Measurements from ENCODE around the gene TSHZ2.

Gene TSHZ2

DNA sequence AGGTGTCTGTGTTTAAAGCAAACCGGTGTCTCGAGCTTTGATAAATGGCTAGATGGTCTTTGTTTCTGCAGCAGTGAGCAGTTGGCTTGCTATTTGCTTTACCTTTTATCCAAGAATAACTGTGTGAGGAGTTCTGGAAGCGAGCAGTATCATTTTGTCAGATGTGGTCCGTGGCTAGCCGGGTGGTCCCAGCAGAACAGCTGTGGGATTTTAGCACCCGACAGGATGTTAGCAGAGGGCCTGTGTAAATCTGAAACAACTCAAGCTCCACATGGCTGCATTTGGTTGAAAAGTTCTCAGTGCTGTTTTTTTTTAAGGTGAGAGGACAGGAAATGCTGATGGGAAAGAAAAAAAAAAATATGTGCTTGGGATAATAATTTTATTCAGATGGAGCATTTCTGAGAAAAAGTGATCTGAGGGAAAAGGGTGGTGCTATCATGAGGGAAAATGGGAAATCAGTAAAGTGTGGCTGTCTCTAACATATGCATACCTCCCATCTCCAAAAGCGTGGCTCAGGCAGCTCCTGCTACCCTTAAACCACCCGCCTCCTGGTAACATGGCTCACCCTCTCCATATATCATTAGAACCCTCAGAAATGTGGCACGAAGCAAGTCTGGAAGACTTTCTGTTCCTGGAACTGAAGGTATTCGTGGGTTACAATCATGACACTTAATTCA, 215.4 kb downstream of the TSHZ2 start:
- TF ChIP-seq, protein P1, sequence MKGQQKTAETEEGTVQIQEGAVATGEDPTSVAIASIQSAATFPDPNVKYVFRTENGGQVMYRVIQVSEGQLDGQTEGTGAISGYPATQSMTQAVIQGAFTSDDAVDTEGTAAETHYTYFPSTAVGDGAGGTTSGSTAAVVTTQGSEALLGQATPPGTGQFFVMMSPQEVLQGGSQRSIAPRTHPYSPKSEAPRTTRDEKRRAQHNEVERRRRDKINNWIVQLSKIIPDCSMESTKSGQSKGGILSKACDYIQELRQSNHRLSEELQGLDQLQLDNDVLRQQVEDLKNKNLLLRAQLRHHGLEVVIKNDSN (IDR thresholded peaks at IDR 0.05) = no peak
- TF ChIP-seq CREB1 (IDR thresholded peaks at IDR 0.05; ENCODE audit: low read depth) (no peak), EGR1 (IDR thresholded peaks at IDR 0.05) (no peak), TCF12 (IDR thresholded peaks at IDR 0.05; ENCODE audit: low read depth) (no peak), RAD21 (IDR thresholded peaks at IDR 0.05; ENCODE audit: low read depth) (no peak), NFIC (IDR thresholded peaks at IDR 0.05) (no peak), TEAD4 (IDR thresholded peaks at IDR 0.05) (no peak), EP300 (IDR thresholded peaks at IDR 0.05; ENCODE audit: borderline replicate concordance) (no peak), YY1 (IDR thresholded peaks at IDR 0.05; ENCODE audit: low read depth) (no peak), CEBPB (IDR thresholded peaks at IDR 0.05) (no peak), FOXM1 (IDR thresholded peaks at IDR 0.05; ENCODE audit: borderline replicate concordance, low read depth) (no peak), ZBTB7A (IDR thresholded peaks at IDR 0.05; ENCODE audit: low read depth) (no peak), TAF1 (IDR thresholded peaks at IDR 0.05; ENCODE audit: low read depth) (no peak)
- TF ChIP-seq, protein P2, sequence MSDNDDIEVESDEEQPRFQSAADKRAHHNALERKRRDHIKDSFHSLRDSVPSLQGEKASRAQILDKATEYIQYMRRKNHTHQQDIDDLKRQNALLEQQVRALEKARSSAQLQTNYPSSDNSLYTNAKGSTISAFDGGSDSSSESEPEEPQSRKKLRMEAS (IDR thresholded peaks at IDR 0.05) = no peak
- TF ChIP-seq, protein P3, sequence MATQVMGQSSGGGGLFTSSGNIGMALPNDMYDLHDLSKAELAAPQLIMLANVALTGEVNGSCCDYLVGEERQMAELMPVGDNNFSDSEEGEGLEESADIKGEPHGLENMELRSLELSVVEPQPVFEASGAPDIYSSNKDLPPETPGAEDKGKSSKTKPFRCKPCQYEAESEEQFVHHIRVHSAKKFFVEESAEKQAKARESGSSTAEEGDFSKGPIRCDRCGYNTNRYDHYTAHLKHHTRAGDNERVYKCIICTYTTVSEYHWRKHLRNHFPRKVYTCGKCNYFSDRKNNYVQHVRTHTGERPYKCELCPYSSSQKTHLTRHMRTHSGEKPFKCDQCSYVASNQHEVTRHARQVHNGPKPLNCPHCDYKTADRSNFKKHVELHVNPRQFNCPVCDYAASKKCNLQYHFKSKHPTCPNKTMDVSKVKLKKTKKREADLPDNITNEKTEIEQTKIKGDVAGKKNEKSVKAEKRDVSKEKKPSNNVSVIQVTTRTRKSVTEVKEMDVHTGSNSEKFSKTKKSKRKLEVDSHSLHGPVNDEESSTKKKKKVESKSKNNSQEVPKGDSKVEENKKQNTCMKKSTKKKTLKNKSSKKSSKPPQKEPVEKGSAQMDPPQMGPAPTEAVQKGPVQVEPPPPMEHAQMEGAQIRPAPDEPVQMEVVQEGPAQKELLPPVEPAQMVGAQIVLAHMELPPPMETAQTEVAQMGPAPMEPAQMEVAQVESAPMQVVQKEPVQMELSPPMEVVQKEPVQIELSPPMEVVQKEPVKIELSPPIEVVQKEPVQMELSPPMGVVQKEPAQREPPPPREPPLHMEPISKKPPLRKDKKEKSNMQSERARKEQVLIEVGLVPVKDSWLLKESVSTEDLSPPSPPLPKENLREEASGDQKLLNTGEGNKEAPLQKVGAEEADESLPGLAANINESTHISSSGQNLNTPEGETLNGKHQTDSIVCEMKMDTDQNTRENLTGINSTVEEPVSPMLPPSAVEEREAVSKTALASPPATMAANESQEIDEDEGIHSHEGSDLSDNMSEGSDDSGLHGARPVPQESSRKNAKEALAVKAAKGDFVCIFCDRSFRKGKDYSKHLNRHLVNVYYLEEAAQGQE (IDR thresholded peaks at IDR 0.05; ENCODE audit: low read depth) = no peak

DNA sequence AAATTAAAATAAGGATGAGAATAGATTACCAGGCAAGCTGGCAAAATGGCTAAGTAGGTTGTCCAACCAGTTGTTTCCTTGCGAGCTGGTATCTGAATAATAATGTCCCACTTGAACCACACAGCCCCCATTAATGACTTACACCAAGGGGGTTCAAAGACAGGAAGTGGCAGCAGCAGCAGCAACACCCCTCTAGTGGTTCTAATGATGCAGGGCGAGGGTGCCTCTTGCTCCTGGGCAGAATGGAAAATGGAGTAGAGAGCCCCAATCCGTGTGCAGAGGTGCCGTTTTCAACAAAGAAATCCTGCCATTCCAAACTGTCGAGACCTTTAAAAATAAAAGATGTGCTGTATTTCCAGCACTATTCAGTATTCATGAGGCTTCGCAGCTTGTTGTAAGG, 218.1 kb downstream of the TSHZ2 start:
- TF ChIP-seq CEBPB (IDR thresholded peaks at IDR 0.05) (no peak), CREB1 (IDR thresholded peaks at IDR 0.05; ENCODE audit: low read depth) (no peak), ZBTB7A (IDR thresholded peaks at IDR 0.05; ENCODE audit: low read depth) (no peak), YY1 (IDR thresholded peaks at IDR 0.05; ENCODE audit: low read depth) (no peak), EGR1 (IDR thresholded peaks at IDR 0.05) (no peak), NFIC (IDR thresholded peaks at IDR 0.05) (no peak), TAF1 (IDR thresholded peaks at IDR 0.05; ENCODE audit: low read depth) (no peak)
- TF ChIP-seq, protein P2 (IDR thresholded peaks at IDR 0.05) = no peak

DNA sequence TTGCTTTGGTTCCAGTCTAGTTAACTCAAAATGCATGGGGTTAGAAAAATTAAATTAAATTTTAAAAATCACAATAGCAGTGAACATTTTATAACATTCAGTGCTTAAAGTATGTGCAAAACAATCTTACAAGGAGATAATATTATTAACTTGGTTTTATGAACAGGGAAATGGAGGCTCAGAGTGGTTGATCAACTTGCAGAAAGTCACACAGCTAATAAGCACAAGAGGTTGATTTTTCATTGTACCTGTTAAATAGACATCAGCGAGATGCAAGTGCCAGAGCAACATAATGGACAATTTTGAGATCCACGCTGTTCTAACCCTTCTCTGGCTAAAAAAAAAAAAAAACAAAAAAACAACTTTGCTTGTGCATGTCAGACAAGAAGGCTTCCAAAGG, 219.8 kb downstream of the TSHZ2 start:
- TF ChIP-seq TAF1 (IDR thresholded peaks at IDR 0.05; ENCODE audit: low read depth) = no peak
- TF ChIP-seq, protein P3 (IDR thresholded peaks at IDR 0.05; ENCODE audit: low read depth) = no peak
- TF ChIP-seq, protein P2 (IDR thresholded peaks at IDR 0.05) = no peak
- no peak for TF ChIP-seq TEAD4 (IDR thresholded peaks at IDR 0.05)
- TF ChIP-seq CREB1 (IDR thresholded peaks at IDR 0.05; ENCODE audit: low read depth) = no peak
- no peak for TF ChIP-seq FOXM1 (IDR thresholded peaks at IDR 0.05; ENCODE audit: borderline replicate concordance, low read depth)
- TF ChIP-seq, protein P1 (IDR thresholded peaks at IDR 0.05) = no peak

DNA sequence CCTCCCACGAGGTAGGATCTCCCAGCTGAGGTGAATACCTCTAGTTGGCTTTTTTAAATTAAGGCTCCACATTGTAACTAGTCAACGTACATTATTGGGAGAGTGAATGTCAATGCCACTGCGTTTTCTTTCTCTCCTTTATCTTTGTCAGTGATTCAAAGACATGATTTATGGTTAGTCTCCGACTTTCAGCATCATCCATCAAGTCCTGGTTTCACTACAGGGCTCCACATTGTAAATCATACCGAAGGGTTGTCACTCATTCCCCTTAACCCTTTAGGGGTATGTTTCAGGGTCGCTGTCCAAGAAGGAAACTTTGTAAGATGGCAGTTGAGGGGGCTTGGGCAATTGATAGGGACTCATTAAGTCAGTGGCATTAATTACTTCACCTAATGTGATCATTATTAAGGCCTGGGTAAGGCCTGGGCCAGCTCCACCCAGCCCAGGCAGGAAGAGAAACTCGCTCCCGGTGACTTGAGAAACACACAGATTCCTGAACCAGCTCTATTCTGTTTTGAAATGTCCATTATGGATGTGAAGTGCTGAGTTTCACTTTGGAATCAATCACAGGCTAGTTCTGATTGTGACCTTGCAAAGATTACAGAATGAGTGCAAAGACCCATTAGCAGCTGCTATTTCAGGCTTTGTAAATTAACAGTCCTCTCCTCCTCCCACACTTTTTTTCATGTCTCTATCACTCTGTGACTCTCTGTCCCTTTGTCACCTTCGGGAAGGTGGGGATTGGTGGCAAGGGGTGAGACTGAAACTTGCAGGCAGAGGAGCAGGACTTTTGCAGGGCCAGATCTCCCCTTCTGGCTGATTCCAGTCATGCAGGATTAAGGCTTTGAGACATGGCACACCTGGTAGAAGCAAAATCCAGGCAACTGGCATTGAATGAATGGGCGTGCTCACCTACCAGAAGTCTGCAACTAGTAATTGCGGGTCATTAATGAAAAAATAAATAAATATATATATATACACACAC, 222.4 kb downstream of the TSHZ2 start:
- no peak for TF ChIP-seq TCF12 (IDR thresholded peaks at IDR 0.05; ENCODE audit: low read depth)
- TF ChIP-seq, protein P2 (IDR thresholded peaks at IDR 0.05) = no peak
- TF ChIP-seq TAF1 (IDR thresholded peaks at IDR 0.05; ENCODE audit: low read depth) = no peak

DNA sequence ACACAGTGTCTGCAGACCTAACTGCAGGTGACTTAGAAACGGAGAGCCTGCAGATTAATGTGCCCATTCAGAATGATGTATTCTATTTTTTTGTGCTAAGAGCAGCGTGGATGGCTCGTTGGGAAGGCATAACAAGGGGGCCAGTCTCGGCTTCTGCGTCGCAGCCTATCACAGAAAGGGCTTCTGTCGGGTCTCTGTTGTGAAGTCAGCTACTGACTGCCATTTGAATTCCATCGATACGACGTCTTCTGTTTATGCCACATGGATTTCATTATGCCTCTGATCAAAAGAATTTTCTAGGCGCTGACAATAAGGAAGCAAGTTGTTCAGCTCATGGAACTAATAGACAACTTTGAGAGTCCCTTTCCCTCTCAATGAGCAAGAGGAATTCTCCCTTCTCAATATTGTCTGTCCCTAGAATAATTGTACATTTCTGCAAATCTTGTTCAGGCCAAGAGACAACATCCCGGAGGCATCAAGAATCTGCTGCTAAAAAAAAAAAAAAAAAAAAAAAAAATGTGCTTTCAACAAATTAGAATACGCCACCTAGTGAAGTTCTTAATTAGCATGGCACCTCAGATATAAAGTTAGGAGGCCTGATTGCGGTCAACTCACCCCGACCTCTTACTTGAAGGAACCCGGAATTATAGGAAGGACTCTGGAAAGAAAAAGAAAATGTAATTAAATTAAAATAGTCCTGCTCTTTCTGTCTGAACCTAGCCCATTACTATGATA, 223.9 kb downstream of the TSHZ2 start:
- TF ChIP-seq ZBTB7A (IDR thresholded peaks at IDR 0.05; ENCODE audit: low read depth) = no peak
- TF ChIP-seq FOXM1 (IDR thresholded peaks at IDR 0.05; ENCODE audit: borderline replicate concordance, low read depth) = no peak
- no peak for TF ChIP-seq TEAD4 (IDR thresholded peaks at IDR 0.05)
- no peak for TF ChIP-seq EP300 (IDR thresholded peaks at IDR 0.05; ENCODE audit: borderline replicate concordance)
- TF ChIP-seq EGR1 (IDR thresholded peaks at IDR 0.05) = no peak
- no peak for TF ChIP-seq CEBPB (IDR thresholded peaks at IDR 0.05)
- TF ChIP-seq NFIC (IDR thresholded peaks at IDR 0.05) = no peak
- TF ChIP-seq, protein P2 (IDR thresholded peaks at IDR 0.05) = no peak
- TF ChIP-seq TCF12 (IDR thresholded peaks at IDR 0.05; ENCODE audit: low read depth) = no peak
- no peak for TF ChIP-seq YY1 (IDR thresholded peaks at IDR 0.05; ENCODE audit: low read depth)
- TF ChIP-seq TAF1 (IDR thresholded peaks at IDR 0.05; ENCODE audit: low read depth) = no peak
- TF ChIP-seq, protein P3 (IDR thresholded peaks at IDR 0.05; ENCODE audit: low read depth) = no peak
- no peak for TF ChIP-seq RAD21 (IDR thresholded peaks at IDR 0.05; ENCODE audit: low read depth)
- TF ChIP-seq, protein P1 (IDR thresholded peaks at IDR 0.05) = no peak
- no peak for TF ChIP-seq CREB1 (IDR thresholded peaks at IDR 0.05; ENCODE audit: low read depth)

All from Ishikawa (cell line).